HL-60/S4 treated with phorbol 12-myristate 13-acetate at 8.2 ng/mL for 4 days and 3 days (cell line): ENCODE data around the gene KCNK4.

Experiments
- in situ Hi-C: fragments of 300-500 bp; cut with MboI; formaldehyde crosslinking; loops from 2 replicates; pipeline ENCODE4 v1.15.0; 2022; ENCODE audit warnings: low sequenced_read_pairs

Gene KCNK4

GRCh38 chr11:64291262-64291751, at the start of gene KCNK4:
Gene KCNK4, plus strand, starts transcription at chr11:64291302. Its CDS starts 1,717 bp downstream, at chr11:64293019.
- in situ Hi-C loops: no loop called here

GRCh38 chr11:64241491-64242374, 49.4 kb upstream of the KCNK4 start:
- in situ Hi-C loops: loop anchor here (25.0 kb wide), 1 partner anchor 96 kb away; the partner anchor contains the start of gene CCDC88B

GRCh38 chr11:64243236-64243854, 47.8 kb upstream of the KCNK4 start:
- in situ Hi-C loops: loop anchor here (25.0 kb wide), 1 partner anchor 94 kb away; the partner anchor contains the start of gene CCDC88B

GRCh38 chr11:64244107-64244506, 47.0 kb upstream of the KCNK4 start:
- in situ Hi-C loops: loop anchor here (25.0 kb wide), 1 partner anchor 93 kb away; the partner anchor contains the start of gene CCDC88B

- in situ Hi-C loops: loop anchor here (25.0 kb wide), 1 partner anchor 92 kb away; the partner anchor contains the start of gene CCDC88B
Observed at GRCh38 chr11:64244966-64245365, 46.1 kb upstream of the KCNK4 start.

GRCh38 chr11:64245401-64245796, 45.7 kb upstream of the KCNK4 start:
- in situ Hi-C loops: loop anchor here (25.0 kb wide), 1 partner anchor 92 kb away; the partner anchor contains the start of gene CCDC88B

GRCh38 chr11:64245797-64246620, 45.1 kb upstream of the KCNK4 start:
- in situ Hi-C loops: loop anchor here (25.0 kb wide), 1 partner anchor 91 kb away; the partner anchor contains the start of gene CCDC88B

- in situ Hi-C loops: loop anchor here (25.0 kb wide), 1 partner anchor 91 kb away; the partner anchor contains the start of gene CCDC88B
Observed at GRCh38 chr11:64246621-64246870, 44.6 kb upstream of the KCNK4 start.

GRCh38 chr11:64246871-64247728, 44.0 kb upstream of the KCNK4 start, which contains the start of gene PPP1R14B:
Gene PPP1R14B, minus strand, starts transcription at chr11:64246943. Its CDS starts 270 bp downstream, at chr11:64246673.
- in situ Hi-C loops: loop anchor here (25.0 kb wide), 1 partner anchor 90 kb away; the partner anchor contains the start of gene CCDC88B

GRCh38 chr11:64247729-64248531, 43.2 kb upstream of the KCNK4 start:
- in situ Hi-C loops: loop anchor here (25.0 kb wide), 1 partner anchor 89 kb away; the partner anchor contains the start of gene CCDC88B

- in situ Hi-C loops: loop anchor here (25.0 kb wide), 1 partner anchor 89 kb away; the partner anchor contains the start of gene CCDC88B
Observed at GRCh38 chr11:64248578-64248977, 42.5 kb upstream of the KCNK4 start.

GRCh38 chr11:64249038-64249437, 42.1 kb upstream of the KCNK4 start:
- in situ Hi-C loops: loop anchor here (25.0 kb wide), 1 partner anchor 88 kb away; the partner anchor contains the start of gene CCDC88B

- in situ Hi-C loops: loop anchor here (25.0 kb wide), 1 partner anchor 88 kb away; the partner anchor contains the start of gene CCDC88B
Observed at GRCh38 chr11:64249563-64250414, 41.3 kb upstream of the KCNK4 start.

- in situ Hi-C loops: no loop called here
Observed at GRCh38 chr11:64250415-64251015, 40.6 kb upstream of the KCNK4 start.

- in situ Hi-C loops: no loop called here
Observed at GRCh38 chr11:64251016-64251752, 39.9 kb upstream of the KCNK4 start, which contains the start of gene PLCB3. Gene PLCB3, plus strand, starts transcription at chr11:64251530. Its CDS starts 120 bp downstream, at chr11:64251650.

- in situ Hi-C loops: no loop called here
Observed at GRCh38 chr11:64251753-64252002, 39.4 kb upstream of the KCNK4 start.
